HS-27A (cell line): ENCODE results near the gene TM4SF4.

Experiments used
- DNase-seq: peaks from one replicate; pipeline ENCODE4 v3.0.0-alpha.2; 2012; ENCODE audit warnings: low read depth, missing footprints

TM4SF4 gene

GRCh38 chr3:149548669-149549065, 74.2 kb downstream of the TM4SF4 start:
- no peak for DNase-seq

GRCh38 chr3:149551500-149551899, 77.0 kb downstream of the TM4SF4 start:
- DNase-seq, result no peak

DNA sequence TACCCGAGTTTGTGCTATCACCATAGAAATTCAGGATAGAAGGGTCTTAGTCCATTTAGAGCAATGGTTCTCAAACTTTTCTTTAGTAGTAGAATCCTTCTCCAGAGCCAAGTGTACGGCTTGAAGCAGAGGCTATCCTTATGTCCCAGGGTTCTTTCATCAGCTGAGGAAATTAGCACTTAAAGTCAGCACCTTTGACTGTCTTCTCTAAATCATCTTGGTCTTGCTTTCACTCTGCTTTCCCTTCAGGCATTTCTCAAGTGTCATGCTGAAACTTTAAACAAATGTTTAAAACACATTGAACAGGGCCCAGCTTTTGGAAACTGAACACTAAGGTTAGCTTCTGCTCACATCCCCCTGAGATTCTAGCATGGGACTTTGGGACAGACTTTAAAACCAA, 78.2 kb downstream of the TM4SF4 start:
- no peak for DNase-seq
